Left lung (tissue), 10 donors: ENCODE measurements around the gene MAGI1. TPM values are rescaled to one million over a fixed set of nuclear protein-coding genes. Genes with fewer than 3 reads are reported as not detected.

Experiments used
- ATAC-seq: fragments of 200-7000 bp; cut with Tn5 transposase; one replicate; pipeline ENCODE4 v1.9.1; 2020; ENCODE audit warnings: moderate library complexity
- DNase-seq, 4 donors: peaks; one replicate each; pipeline ENCODE4 v3.0.0-alpha.2; 2013 to 2020
- H3K27ac ChIP-seq, 2 donors: fragments of 200-600 bp; sonication (generic) in 1 of 2; one replicate each; pipeline versions ENCODE4 v1.5.0 to v1.8.0; 2020 to 2021
- H3K27me3 ChIP-seq, 2 donors: fragments of 200-600 bp; sonication (generic) in 1 of 2; one replicate each; pipeline versions ENCODE4 v1.5.0 to v1.8.0; 2020 to 2021
- H3K36me3 ChIP-seq, 2 donors: fragments of 200-600 bp; sonication (generic) in 1 of 2; one replicate each; pipeline versions ENCODE4 v1.5.0 to v1.8.0; 2020 to 2021
- H3K4me1 ChIP-seq, 2 donors: fragments of 200-600 bp; one replicate each; pipeline ENCODE4 v1.8.0; 2021
- H3K4me3 ChIP-seq, 2 donors: fragments of 200-600 bp; sonication (generic) in 1 of 2; one replicate each; pipeline versions ENCODE4 v1.5.0 to v1.8.0; 2020 to 2021; ENCODE audit warnings: mild to moderate bottlenecking in 1 of 2
- H3K9me3 ChIP-seq, 2 donors: fragments of 200-600 bp; sonication (generic) in 1 of 2; one replicate each; pipeline versions ENCODE4 v1.5.0 to v1.8.0; 2020 to 2021
- intact Hi-C, 2 donors: fragments of 100-400 bp; cut with DNase I; formaldehyde crosslinking; loops; one replicate each; pipeline versions ENCODE4 v1.11.2 to v1.14.2; 2022
- polyA plus RNA-seq, 6 donors: library from polyadenylated mRNA; unstranded; fragments of 120-200 nt; gene quantifications; one replicate each; pipeline ENCODE4 v1.2.1, GENCODE V29; 2013; ENCODE audit not compliant: insufficient read length in 6 of 6
- total RNA-seq, 2 donors: library from RNA; stranded (reverse); fragmentation: NEBNext Ultra II Directional; extraction: Animal tissue kit (Norgen Biotek cat#: 25700); gene quantifications; one replicate each; pipeline ENCODE4 v1.2.1, GENCODE V29; 2021
- TF ChIP-seq, protein P1 (sequence below), 2 donors: fragments of 200-600 bp; sonication (generic) in 1 of 2; IDR thresholded peaks; one replicate each; pipeline versions ENCODE4 v1.5.0 to v1.8.0; 2021; ENCODE audit warnings: antibody characterized with exemption in 2 of 2
- donor health status: DM: no; HTN: yes; CAD: no.
- donor health status: DM: no; HTN: no; CAD: no.

MAGI1 gene
- total and polyA plus RNA-seq, 8 donors, result 25.4 to 32.0 (median 28.7) TPM

DNA sequence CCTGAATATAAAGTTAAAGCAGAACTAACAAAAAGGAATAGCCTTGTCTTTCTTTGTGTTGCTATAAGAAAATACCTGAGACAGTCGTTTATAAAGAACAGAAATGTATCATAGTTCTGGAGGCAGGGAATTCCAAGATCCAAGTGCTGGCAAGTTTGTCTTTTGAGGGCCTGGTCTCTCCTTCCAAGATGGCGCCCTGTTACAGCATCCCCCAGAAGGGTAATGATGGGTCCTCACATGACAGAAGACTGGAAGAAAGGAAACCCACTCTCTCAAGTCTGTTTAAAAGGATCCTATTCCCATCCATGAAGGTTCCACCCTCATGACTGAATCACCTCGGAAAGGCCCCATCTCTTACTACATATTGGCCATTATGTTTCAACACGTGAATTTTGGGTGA, 435.1 kb downstream of the MAGI1 start:
- no peaks in the 10 kb centered on the region for H3K36me3 ChIP-seq
- no peak for DNase-seq
- H3K27ac ChIP-seq, result no peak overlapping the region
- no peaks in the 10 kb centered on the region for H3K27me3 ChIP-seq
- H3K9me3 ChIP-seq, result no peaks in the 10 kb centered on the region
- H3K4me3 ChIP-seq, result no peak overlapping the region
- no peaks in the 10 kb centered on the region for H3K4me1 ChIP-seq
- TF ChIP-seq, protein P1, sequence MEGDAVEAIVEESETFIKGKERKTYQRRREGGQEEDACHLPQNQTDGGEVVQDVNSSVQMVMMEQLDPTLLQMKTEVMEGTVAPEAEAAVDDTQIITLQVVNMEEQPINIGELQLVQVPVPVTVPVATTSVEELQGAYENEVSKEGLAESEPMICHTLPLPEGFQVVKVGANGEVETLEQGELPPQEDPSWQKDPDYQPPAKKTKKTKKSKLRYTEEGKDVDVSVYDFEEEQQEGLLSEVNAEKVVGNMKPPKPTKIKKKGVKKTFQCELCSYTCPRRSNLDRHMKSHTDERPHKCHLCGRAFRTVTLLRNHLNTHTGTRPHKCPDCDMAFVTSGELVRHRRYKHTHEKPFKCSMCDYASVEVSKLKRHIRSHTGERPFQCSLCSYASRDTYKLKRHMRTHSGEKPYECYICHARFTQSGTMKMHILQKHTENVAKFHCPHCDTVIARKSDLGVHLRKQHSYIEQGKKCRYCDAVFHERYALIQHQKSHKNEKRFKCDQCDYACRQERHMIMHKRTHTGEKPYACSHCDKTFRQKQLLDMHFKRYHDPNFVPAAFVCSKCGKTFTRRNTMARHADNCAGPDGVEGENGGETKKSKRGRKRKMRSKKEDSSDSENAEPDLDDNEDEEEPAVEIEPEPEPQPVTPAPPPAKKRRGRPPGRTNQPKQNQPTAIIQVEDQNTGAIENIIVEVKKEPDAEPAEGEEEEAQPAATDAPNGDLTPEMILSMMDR (IDR thresholded peaks at IDR 0.05), result no peak
- ATAC-seq, result no peak
- intact Hi-C loops, result no loop called here

DNA sequence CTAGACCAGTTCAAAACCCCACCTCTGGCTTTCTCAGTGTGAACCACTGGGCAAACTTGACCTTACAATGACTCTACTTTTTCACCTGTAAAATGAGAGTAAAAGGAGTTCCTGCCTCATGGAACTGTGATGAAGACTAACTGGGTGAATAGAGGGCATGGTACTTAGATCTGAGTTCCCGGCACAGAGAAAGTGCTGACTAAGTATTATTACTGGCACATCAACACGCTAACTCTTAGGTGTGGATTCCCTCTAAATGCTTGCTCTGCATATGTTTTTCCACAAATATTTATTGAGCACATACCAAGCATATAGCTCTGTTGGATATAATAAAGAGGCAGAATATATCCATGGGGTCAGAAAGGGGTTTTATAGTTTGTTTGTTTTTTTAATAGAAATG, 437.8 kb downstream of the MAGI1 start:
- H3K27me3 ChIP-seq, result peaks cover 0 to 15% of the 10 kb centered on the region in 2 donors
- DNase-seq, result no peak
- peaks cover 0 to 5% of the 10 kb centered on the region in 2 donors for H3K4me1 ChIP-seq
- intact Hi-C loops, result no loop called here
- H3K9me3 ChIP-seq, result no peaks in the 10 kb centered on the region
- no peak for ATAC-seq
- no peaks in the 10 kb centered on the region for H3K36me3 ChIP-seq
- no peak overlapping the region for H3K4me3 ChIP-seq
- no peak overlapping the region for H3K27ac ChIP-seq
- TF ChIP-seq, protein P1 (IDR thresholded peaks at IDR 0.05), result no peak

DNA sequence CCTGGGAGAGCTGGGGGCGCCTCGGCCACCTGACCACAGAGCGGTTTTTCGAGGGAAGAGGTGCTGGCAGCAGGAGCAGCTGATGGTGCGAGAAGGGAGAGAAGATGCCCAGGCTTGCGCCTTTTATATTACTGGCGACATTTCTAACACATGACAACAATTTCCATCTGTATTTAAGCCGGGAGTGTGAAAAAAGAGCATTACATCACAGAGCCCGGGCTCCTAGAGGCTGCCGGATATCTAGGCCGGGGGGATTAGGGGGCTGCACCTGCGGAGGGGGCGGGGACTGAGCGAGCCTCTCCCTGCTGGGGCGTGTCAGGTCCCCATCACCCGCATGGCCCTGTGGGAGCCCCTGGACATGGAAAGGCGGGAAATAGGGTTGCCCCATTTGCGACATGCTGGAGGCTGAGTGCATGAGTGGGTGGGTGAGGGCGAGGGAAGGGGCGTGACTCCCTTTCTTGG, 440.7 kb downstream of the MAGI1 start:
- ATAC-seq, result no peak
- Histone ChIP-seq H3K4me3 (no peak overlapping the region), H3K36me3 (no peaks in the 10 kb centered on the region), H3K4me1 (peaks cover 0 to 5% of the 10 kb centered on the region in 2 donors), H3K9me3 (no peaks in the 10 kb centered on the region), H3K27ac (no peak overlapping the region), H3K27me3 (peaks cover 0 to 15% of the 10 kb centered on the region in 2 donors)
- TF ChIP-seq, protein P1 (IDR thresholded peaks at IDR 0.05), result no peak
- peak in 1 of 4 donors; percentile 38 for DNase-seq
- intact Hi-C loops, result no loop called here

DNA sequence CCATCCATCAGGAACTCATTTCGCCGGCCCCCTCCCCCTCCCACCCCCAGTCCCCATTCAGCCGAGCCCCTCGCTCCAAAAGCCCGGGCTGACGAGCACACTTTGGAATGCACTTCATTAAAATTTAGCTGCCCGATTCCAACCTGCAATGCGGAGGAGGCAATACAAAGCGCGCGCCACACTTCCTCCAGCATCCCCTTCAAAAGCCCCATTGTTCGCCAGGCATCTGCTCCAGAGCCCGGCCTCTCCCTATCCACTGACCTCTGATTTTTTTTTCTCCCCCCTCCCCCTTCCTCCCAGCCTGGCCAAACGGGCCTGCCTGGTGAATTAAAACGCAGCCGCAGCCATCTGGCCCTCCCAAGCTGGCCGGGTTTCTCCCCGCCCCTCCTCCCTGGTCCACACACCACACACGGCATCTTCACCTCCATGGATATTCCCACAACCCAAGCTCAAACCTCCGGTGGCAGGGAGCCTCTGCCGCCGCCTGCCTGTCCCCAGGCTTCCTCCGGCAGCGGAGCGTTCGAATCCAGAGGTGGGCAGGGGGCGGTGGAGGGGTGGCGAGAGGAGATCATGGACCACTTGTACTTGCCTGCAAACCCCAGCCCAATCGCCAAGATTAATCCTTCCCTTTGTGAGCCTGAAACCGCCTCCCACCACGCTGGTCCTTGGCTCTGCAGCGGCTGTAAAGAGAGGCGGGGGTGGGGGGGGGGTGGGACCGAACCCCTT, 441.3 kb downstream of the MAGI1 start:
- intact Hi-C loops, result no loop called here
- no peaks in the 10 kb centered on the region for H3K36me3 ChIP-seq
- H3K27me3 ChIP-seq, result peaks cover 0 to 15% of the 10 kb centered on the region in 2 donors
- H3K4me3 ChIP-seq, result no peak overlapping the region
- no peaks in the 10 kb centered on the region for H3K9me3 ChIP-seq
- DNase-seq (peak in 2 of 4 donors; percentile 31 to 49), ATAC-seq (peak; percentile 34)
- H3K27ac ChIP-seq, result no peak overlapping the region
- H3K4me1 ChIP-seq, result peaks cover 0 to 5% of the 10 kb centered on the region in 2 donors
- TF ChIP-seq, protein P1 (IDR thresholded peaks at IDR 0.05), result no peak

DNA sequence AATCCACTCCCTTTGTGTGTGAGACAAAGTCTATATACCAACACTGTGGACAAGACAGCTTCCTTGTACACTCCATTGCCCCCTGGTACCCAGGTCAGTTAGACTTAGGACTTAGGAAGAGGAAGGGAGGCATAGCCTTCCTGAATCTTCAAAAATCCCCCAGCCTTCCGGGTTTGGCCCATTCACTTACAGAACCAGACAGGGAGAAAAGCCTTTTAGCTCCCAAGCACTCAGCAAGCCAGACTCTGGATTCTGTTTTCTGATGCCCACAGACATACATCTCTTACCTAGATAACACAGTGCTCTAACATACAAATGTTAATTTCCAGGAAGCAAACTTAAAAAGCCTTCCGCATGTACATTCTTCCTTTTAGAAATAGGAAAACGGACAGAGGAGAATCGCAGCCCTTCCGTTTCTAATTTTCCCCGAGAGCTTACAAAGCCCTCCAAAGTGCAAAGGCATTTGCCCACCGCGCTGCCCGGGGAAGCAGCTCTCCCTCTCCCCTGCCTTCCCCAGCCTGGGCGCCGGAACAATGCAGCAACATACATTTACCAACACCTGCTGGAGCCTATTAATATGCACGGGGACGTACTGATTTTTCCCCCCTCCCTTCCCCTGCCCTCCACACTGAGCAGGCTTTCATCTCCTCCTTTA, 442.0 kb downstream of the MAGI1 start:
- Histone ChIP-seq H3K9me3 (no peaks in the 10 kb centered on the region), H3K27ac (no peak overlapping the region), H3K36me3 (no peaks in the 10 kb centered on the region), H3K4me3 (no peak overlapping the region), H3K4me1 (peaks cover 0 to 5% of the 10 kb centered on the region in 2 donors), H3K27me3 (peaks cover 0 to 15% of the 10 kb centered on the region in 2 donors)
- intact Hi-C loops, result no loop called here
- DNase-seq (peak in 1 of 4 donors; percentile 35), ATAC-seq (no peak)
- TF ChIP-seq, protein P1 (IDR thresholded peaks at IDR 0.05), result no peak
